Osteocyte (in vitro differentiated cells): ENCODE results near the gene TCL1A. TPM values are rescaled to one million over a fixed set of nuclear protein-coding genes. Genes with fewer than 3 reads are reported as not detected.

Source experiments
- DNase-seq: peaks from one replicate; pipeline ENCODE4 v3.0.0; 2021; ENCODE audit warnings: mixed read lengths; ENCODE audit not compliant: unreplicated experiment; ENCODE audit errors: extremely low spot score
- H3K27ac Mint-ChIP-seq: one replicate; pipeline ENCODE4 v1.8.0; 2021; ENCODE audit warnings: mild to moderate bottlenecking, mixed read lengths; ENCODE audit not compliant: unreplicated experiment
- H3K27me3 Mint-ChIP-seq: one replicate; pipeline ENCODE4 v1.8.0; 2021; ENCODE audit warnings: mixed read lengths; ENCODE audit not compliant: unreplicated experiment
- H3K36me3 Mint-ChIP-seq: one replicate; pipeline ENCODE4 v1.8.0; 2021; ENCODE audit warnings: mixed read lengths; ENCODE audit not compliant: unreplicated experiment
- H3K4me1 Mint-ChIP-seq: one replicate; pipeline ENCODE4 v1.8.0; 2021; ENCODE audit warnings: mixed read lengths; ENCODE audit not compliant: unreplicated experiment
- H3K4me3 Mint-ChIP-seq: one replicate; pipeline ENCODE4 v1.8.0; 2021; ENCODE audit warnings: mild to moderate bottlenecking, moderate library complexity, mixed read lengths; ENCODE audit not compliant: unreplicated experiment
- H3K9me3 Mint-ChIP-seq: one replicate; pipeline ENCODE4 v1.8.0; 2021; ENCODE audit warnings: mixed read lengths; ENCODE audit not compliant: unreplicated experiment
- CTCF ChIP-seq: fragments of 200-600 bp; sonication (generic); IDR thresholded peaks from 2 replicates; pipeline ENCODE4 v1.5.0; 2021; ENCODE audit warnings: antibody characterized with exemption, mild to moderate bottlenecking, moderate library complexity
- total RNA-seq: library from RNA; stranded (reverse); gene quantifications from 2 replicates; pipeline ENCODE4 v1.2.1, GENCODE V29; 2021

Gene TCL1A
- total RNA-seq, 1 donor from 2014 or later = not detected

GRCh38 chr14:95663226-95663797 lies 50.6 kb downstream of the TCL1A start:
- no peak overlapping the region for H3K27ac Mint-ChIP-seq
- no peaks in the 10 kb centered on the region for H3K36me3 Mint-ChIP-seq
- peaks cover 21% of the 10 kb centered on the region for H3K27me3 Mint-ChIP-seq
- H3K9me3 Mint-ChIP-seq = no peaks in the 10 kb centered on the region
- no peak for TF ChIP-seq CTCF
- no peak overlapping the region for H3K4me3 Mint-ChIP-seq
- H3K4me1 Mint-ChIP-seq = no peaks in the 10 kb centered on the region
- DNase-seq = no peak

DNA sequence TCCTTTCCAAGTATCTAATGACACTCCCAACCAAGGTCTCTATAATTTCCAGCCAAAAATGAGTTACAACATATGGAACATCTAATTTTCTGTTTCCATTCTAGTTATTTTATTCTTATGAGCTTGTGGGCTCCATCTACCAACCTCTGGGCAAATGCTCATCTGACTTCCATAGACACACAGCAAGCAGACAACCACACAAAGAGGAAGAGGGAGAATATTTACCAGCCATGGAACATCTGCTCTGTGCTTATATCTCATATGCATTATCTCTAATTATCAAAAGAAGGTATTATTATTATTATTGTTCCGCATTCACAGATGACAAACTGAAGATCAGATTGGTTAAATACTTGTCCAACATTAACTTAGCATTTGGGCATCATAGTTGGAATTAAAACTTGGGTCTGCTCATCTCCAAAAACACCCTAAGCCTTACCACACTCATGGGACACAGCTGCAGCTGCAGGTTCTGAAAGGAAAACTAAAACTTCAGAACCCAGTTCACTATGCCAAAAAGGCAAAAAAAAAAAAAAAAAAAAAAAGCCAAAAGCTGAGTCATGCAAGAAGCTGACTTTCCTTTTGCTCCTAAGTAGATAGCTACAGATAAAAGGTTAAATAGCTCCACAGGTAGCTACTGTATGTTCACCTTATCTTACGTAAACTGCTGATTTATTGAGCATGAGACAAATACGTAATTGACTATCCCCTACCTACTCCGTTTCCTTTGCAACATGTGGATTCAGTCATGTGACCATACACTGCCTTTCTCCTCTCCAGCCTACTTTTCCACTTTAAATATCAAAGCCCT lies 51.3 kb downstream of the TCL1A start:
- no peak overlapping the region for H3K27ac Mint-ChIP-seq
- no peak for DNase-seq
- H3K9me3 Mint-ChIP-seq = no peaks in the 10 kb centered on the region
- no peaks in the 10 kb centered on the region for H3K4me1 Mint-ChIP-seq
- no peak overlapping the region for H3K4me3 Mint-ChIP-seq
- H3K27me3 Mint-ChIP-seq = peaks cover 21% of the 10 kb centered on the region
- H3K36me3 Mint-ChIP-seq = no peaks in the 10 kb centered on the region
- no peak for TF ChIP-seq CTCF

DNA sequence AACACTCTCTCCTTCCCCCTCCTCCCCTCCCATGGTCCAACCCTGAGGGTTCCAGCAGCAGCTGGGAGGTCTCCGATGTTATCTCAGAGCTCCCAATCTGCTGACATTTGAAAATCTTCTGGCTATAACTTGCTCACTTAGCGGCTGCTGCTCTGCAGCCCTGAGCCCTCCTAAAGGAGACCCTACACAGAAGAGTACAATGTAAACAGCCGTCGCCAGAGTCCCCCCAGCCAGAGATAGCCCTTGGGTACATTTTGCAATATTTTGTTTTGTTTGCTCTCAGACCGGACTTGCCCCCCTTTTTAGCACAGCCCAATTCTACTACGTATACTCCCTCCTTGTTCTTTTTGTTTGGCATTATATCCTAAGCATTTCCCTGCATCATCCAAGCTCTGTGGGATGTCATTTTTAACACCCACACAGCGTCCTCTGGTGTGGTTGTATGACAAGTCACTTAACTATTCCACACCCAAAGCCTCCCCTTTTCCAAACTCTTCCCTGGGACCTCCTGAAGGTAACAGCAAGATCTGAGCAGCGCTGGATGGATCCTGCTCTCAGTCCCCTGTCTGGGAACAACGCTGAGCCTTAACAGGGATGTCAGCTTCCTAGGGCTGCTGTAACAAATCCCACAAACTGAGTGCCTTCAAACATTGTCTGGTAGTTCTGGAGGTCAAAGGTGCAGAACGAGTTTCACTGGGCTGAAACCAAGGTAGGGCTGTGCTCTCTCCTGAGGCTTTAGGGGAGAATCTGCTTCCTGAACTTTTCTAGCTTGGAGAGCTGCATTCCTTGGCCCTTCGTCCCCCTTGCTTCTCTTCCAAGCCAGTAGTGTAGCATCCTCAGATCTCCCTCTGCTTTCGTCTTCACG lies 53.0 kb downstream of the TCL1A start:
- no peak for DNase-seq

DNA sequence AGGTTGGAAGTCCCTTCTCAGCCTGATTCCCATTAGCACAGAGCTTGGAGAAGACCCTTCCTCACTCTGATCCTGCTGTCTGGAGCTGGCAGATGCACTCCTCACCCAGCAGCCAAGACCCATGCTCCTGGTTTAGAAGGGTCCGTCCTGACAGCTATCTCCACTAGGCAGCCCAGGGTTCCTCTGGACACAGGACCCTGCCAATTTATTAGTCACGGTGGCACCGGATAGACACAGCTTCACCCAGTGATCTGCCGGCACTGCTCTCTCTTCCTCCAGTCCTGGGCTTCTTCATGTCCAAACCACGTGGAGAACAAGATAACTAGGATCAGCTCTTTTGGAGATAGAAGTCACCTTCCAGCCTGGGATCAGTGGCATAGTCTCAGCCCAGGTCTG lies 53.9 kb downstream of the TCL1A start:
- no peaks in the 10 kb centered on the region for H3K36me3 Mint-ChIP-seq
- DNase-seq = no peak
- H3K27ac Mint-ChIP-seq = no peak overlapping the region
- no peak overlapping the region for H3K4me3 Mint-ChIP-seq
- no peaks in the 10 kb centered on the region for H3K4me1 Mint-ChIP-seq
- TF ChIP-seq CTCF = no peak
- no peaks in the 10 kb centered on the region for H3K9me3 Mint-ChIP-seq
- peaks cover 33% of the 10 kb centered on the region for H3K27me3 Mint-ChIP-seq

More for the DNA sequence above, 53.0 kb downstream of the TCL1A start:
- TF ChIP-seq CTCF = no peak
- Mint-ChIP-seq H3K9me3 (no peaks in the 10 kb centered on the region), H3K4me1 (no peaks in the 10 kb centered on the region), H3K36me3 (no peaks in the 10 kb centered on the region), H3K4me3 (no peak overlapping the region), H3K27ac (no peak overlapping the region), H3K27me3 (peaks cover 30% of the 10 kb centered on the region)

Other genes starting within 250 kb of the TCL1A start
- gene SYNE3, start 197.5 kb downstream of the TCL1A start, total RNA-seq = 105 and 114 TPM in 2 replicates
- 53.1 and 55.1 TPM in 2 replicates for gene GLRX5, start 179.1 kb downstream of the TCL1A start, total RNA-seq
- not detected in 2 replicates for gene TCL1B, start 27.7 kb downstream of the TCL1A start, total RNA-seq
- 0.27 and 0.31 TPM in 2 replicates for gene TUNAR, start 162.7 kb upstream of the TCL1A start, total RNA-seq